ENCODE measurements around the gene AGBL1. TPM values are rescaled to one million over a fixed set of nuclear protein-coding genes. Genes with fewer than 3 reads are reported as not detected.

AGBL1 gene
- total RNA-seq, 1 donor from 2014 or later = 5.5 TPM

GRCh38 chr15:86572368-86572841, 492.7 kb downstream of the AGBL1 start:
- peaks cover 14% of the 10 kb centered on the region for H3K4me1 ChIP-seq
- H3K27me3 ChIP-seq = no peaks in the 10 kb centered on the region
- H2AFZ ChIP-seq (replicated peaks) = no peak overlapping the region
- no peak overlapping the region for H3K4me3 ChIP-seq
- peaks cover 5% of the 10 kb centered on the region for H3K27me3 Mint-ChIP-seq (ENCODE audit: insufficient read depth, low read depth)
- peaks cover 45% of the 10 kb centered on the region for H3K4me1 Mint-ChIP-seq
- no peak overlapping the region for H3K9ac ChIP-seq
- no peak for DNase-seq (ENCODE audit: low spot score)
- TF ChIP-seq EZH2 (IDR thresholded peaks at IDR 0.05) (no peak), EZH2phosphoT487 (IDR thresholded peaks at IDR 0.05) (no peak)
- TF ChIP-seq, protein P1, sequence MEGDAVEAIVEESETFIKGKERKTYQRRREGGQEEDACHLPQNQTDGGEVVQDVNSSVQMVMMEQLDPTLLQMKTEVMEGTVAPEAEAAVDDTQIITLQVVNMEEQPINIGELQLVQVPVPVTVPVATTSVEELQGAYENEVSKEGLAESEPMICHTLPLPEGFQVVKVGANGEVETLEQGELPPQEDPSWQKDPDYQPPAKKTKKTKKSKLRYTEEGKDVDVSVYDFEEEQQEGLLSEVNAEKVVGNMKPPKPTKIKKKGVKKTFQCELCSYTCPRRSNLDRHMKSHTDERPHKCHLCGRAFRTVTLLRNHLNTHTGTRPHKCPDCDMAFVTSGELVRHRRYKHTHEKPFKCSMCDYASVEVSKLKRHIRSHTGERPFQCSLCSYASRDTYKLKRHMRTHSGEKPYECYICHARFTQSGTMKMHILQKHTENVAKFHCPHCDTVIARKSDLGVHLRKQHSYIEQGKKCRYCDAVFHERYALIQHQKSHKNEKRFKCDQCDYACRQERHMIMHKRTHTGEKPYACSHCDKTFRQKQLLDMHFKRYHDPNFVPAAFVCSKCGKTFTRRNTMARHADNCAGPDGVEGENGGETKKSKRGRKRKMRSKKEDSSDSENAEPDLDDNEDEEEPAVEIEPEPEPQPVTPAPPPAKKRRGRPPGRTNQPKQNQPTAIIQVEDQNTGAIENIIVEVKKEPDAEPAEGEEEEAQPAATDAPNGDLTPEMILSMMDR (IDR thresholded peaks at IDR 0.05) = no peak
- no peaks in the 10 kb centered on the region for H3K79me2 ChIP-seq (ENCODE audit: low read depth)
- peaks cover 2% of the 10 kb centered on the region for H3K36me3 Mint-ChIP-seq
- peaks cover 12% of the 10 kb centered on the region for H3K9me3 Mint-ChIP-seq
- no peak overlapping the region for H3K4me3 Mint-ChIP-seq
- H4K20me1 ChIP-seq (ENCODE audit: low read depth) = no peaks in the 10 kb centered on the region
- peaks cover 6% of the 10 kb centered on the region for H3F3A ChIP-seq (ENCODE audit: low read depth)
- no peaks in the 10 kb centered on the region for H3K9me3 ChIP-seq (ENCODE audit: low read depth)
- H3K27ac Mint-ChIP-seq = no peak overlapping the region
- H3K4me2 ChIP-seq = no peak overlapping the region
- no peaks in the 10 kb centered on the region for H3K36me3 ChIP-seq
- H3K27ac ChIP-seq = no peak overlapping the region

DNA sequence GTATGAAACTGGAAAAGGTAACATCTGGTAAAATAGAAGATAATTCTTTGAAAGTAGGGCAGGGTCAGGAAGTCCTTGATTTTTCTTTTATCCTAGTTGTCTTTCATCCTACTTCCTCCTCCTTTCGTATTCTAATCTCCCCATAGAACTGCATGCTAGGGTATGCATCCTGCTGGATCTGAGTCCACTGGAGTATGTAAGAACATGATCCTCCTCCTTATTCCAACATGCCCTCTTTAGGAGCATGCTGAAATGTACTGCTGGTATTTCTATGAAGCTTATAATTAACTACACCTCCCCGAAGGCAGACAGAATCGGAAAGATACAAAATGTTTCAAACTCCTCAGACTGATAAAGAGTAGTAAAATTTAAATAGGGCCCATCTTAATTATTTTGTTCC, 493.8 kb downstream of the AGBL1 start:
- DNase-seq (ENCODE audit: low spot score) = no peak
- Mint-ChIP-seq H3K36me3 (peaks cover 2% of the 10 kb centered on the region), H3K9me3 (peaks cover 12% of the 10 kb centered on the region), H3K27me3 (ENCODE audit: insufficient read depth, low read depth) (peaks cover 5% of the 10 kb centered on the region), H3K4me3 (no peak overlapping the region), H3K4me1 (peaks cover 39% of the 10 kb centered on the region), H3K27ac (no peak overlapping the region)
- H2AFZ ChIP-seq (replicated peaks) = no peak overlapping the region
- H4K20me1 ChIP-seq (ENCODE audit: low read depth) = no peaks in the 10 kb centered on the region
- no peak for TF ChIP-seq EZH2phosphoT487 (IDR thresholded peaks at IDR 0.05)
- TF ChIP-seq, protein P1 (IDR thresholded peaks at IDR 0.05) = no peak
- no peak for TF ChIP-seq EZH2 (IDR thresholded peaks at IDR 0.05)
- H3K4me1 ChIP-seq = peaks cover 5% of the 10 kb centered on the region
- no peak overlapping the region for H3K9ac ChIP-seq
- no peaks in the 10 kb centered on the region for H3F3A ChIP-seq (ENCODE audit: low read depth)
- no peaks in the 10 kb centered on the region for H3K27me3 ChIP-seq
- H3K36me3 ChIP-seq = no peaks in the 10 kb centered on the region
- H3K79me2 ChIP-seq (ENCODE audit: low read depth) = no peaks in the 10 kb centered on the region
- no peak overlapping the region for H3K4me2 ChIP-seq
- H3K4me3 ChIP-seq = no peak overlapping the region
- no peak overlapping the region for H3K27ac ChIP-seq
- no peaks in the 10 kb centered on the region for H3K9me3 ChIP-seq (ENCODE audit: low read depth)

DNA sequence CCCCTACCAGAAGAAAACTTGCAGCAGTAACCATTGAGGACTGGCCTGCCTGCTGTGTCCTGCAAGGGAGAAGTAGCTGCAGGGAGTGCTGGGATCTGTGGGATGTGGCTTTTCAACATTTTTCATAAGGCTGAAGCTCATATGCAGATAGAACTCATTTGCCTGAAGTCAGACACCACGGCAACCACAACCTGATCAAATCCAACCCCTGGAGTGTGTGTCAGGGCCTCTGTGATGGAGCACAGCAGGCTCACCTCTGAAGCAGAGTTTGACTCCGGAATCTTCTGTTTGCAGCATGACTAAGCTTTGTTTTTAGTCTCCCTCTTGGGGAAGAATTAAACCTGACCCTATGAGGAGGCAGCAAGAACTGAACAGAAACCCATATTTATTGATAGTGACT, 508.7 kb downstream of the AGBL1 start:
- no peaks in the 10 kb centered on the region for H3K79me2 ChIP-seq (ENCODE audit: low read depth)
- no peaks in the 10 kb centered on the region for H3F3A ChIP-seq (ENCODE audit: low read depth)
- Mint-ChIP-seq H3K27me3 (ENCODE audit: insufficient read depth, low read depth) (peaks cover 2% of the 10 kb centered on the region), H3K4me1 (peaks cover 29% of the 10 kb centered on the region), H3K9me3 (peaks cover 9% of the 10 kb centered on the region), H3K27ac (no peak overlapping the region), H3K36me3 (no peaks in the 10 kb centered on the region), H3K4me3 (no peak overlapping the region)
- peaks cover 19% of the 10 kb centered on the region for H3K4me1 ChIP-seq
- no peaks in the 10 kb centered on the region for H3K9me3 ChIP-seq (ENCODE audit: low read depth)
- no peak for TF ChIP-seq EZH2 (IDR thresholded peaks at IDR 0.05)
- no peak overlapping the region for H3K27ac ChIP-seq
- no peaks in the 10 kb centered on the region for H4K20me1 ChIP-seq (ENCODE audit: low read depth)
- H2AFZ ChIP-seq (replicated peaks) = no peak overlapping the region
- no peak overlapping the region for H3K4me3 ChIP-seq
- H3K27me3 ChIP-seq = no peaks in the 10 kb centered on the region
- no peak overlapping the region for H3K9ac ChIP-seq
- peak overlapping the region; percentile 3 for H3K4me2 ChIP-seq
- no peak for DNase-seq (ENCODE audit: low spot score)
- H3K36me3 ChIP-seq = no peaks in the 10 kb centered on the region

DNA sequence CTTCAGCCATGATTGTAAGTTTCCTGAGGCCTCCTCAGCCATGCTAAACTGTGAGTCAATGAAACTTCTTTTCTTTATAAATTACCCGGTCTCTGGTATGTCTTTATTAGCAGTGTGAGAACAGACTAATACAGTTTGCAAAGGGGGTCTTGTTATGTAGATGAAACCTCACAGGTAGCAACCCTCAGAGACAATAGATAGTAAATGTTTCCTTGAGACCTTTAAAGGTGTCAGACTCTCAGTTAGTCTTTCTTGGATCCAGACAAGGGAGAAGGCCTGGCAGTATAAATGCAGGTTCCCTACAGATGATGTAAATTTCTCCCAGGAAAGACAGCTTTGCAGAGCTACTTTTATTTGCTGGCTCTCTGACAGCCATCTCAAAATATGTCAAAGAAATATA, 510.8 kb downstream of the AGBL1 start:
- Mint-ChIP-seq H3K4me1 (peaks cover 29% of the 10 kb centered on the region), H3K36me3 (no peaks in the 10 kb centered on the region), H3K27ac (no peak overlapping the region), H3K9me3 (peaks cover 9% of the 10 kb centered on the region), H3K27me3 (ENCODE audit: insufficient read depth, low read depth) (peaks cover 2% of the 10 kb centered on the region), H3K4me3 (no peak overlapping the region)
- Histone ChIP-seq H3F3A (ENCODE audit: low read depth) (no peaks in the 10 kb centered on the region), H3K4me2 (no peak overlapping the region), H3K9ac (no peak overlapping the region), H3K9me3 (ENCODE audit: low read depth) (no peaks in the 10 kb centered on the region), H4K20me1 (ENCODE audit: low read depth) (no peaks in the 10 kb centered on the region), H3K27ac (no peak overlapping the region), H3K4me1 (peaks cover 19% of the 10 kb centered on the region), H2AFZ (replicated peaks) (no peak overlapping the region), H3K4me3 (no peak overlapping the region), H3K27me3 (no peaks in the 10 kb centered on the region), H3K36me3 (no peaks in the 10 kb centered on the region), H3K79me2 (ENCODE audit: low read depth) (no peaks in the 10 kb centered on the region)
- no peak for DNase-seq (ENCODE audit: low spot score)
- TF ChIP-seq, protein P1 (IDR thresholded peaks at IDR 0.05) = no peak
- TF ChIP-seq EZH2phosphoT487 (IDR thresholded peaks at IDR 0.05) = no peak
- TF ChIP-seq EZH2 (IDR thresholded peaks at IDR 0.05) = no peak

Measured in neural progenitor cell (in vitro differentiated cells).